GM12872 (cell line): ENCODE results near the gene BMPR1A.

ENCODE experiments used
- TF ChIP-seq, protein P1 (sequence below): IDR thresholded peaks from 3 replicates; pipeline ENCODE4 v1.5.1; 2011; ENCODE audit warnings: low read depth, mild to moderate bottlenecking, low read length, moderate library complexity; ENCODE audit not compliant: insufficient read depth

BMPR1A gene

GRCh38 chr10:86757113-86757972 lies 924 bp downstream of the BMPR1A start:
- TF ChIP-seq, protein P1, sequence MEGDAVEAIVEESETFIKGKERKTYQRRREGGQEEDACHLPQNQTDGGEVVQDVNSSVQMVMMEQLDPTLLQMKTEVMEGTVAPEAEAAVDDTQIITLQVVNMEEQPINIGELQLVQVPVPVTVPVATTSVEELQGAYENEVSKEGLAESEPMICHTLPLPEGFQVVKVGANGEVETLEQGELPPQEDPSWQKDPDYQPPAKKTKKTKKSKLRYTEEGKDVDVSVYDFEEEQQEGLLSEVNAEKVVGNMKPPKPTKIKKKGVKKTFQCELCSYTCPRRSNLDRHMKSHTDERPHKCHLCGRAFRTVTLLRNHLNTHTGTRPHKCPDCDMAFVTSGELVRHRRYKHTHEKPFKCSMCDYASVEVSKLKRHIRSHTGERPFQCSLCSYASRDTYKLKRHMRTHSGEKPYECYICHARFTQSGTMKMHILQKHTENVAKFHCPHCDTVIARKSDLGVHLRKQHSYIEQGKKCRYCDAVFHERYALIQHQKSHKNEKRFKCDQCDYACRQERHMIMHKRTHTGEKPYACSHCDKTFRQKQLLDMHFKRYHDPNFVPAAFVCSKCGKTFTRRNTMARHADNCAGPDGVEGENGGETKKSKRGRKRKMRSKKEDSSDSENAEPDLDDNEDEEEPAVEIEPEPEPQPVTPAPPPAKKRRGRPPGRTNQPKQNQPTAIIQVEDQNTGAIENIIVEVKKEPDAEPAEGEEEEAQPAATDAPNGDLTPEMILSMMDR, result 0 out of 3 replicates have a peak, but pooled peaks have one; percentile 1

GRCh38 chr10:86758189-86759072 lies 2.0 kb downstream of the BMPR1A start:
- TF ChIP-seq, protein P1, result no peak

DNA sequence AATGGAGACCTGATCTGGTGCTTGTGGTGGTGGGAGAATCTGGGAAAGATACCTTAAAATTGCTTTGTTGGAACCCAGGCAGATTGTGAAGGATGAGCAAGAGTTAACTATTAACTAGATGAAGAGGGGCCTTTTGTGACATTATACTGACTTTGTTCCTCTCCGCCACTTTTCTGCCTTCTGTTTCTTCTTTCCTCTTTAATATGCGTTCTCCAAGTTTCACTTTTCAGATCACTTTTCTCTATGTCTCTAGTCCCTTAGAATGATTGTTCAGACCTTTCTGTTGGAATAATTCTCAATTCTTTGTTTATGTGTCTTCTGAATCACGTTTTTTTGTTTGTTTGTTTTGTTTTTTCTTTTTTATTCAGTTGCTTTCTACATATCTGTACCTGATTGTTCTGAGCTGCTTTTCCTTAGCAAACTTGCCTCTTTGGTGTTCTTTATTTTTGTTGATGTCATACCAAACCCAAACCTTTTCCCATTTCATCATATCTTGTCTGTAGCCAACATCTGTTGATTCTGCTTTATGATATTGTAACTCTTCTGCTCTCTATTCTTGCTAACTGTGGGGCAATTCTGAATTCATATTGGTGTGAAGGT lies 2.8 kb downstream of the BMPR1A start:
- TF ChIP-seq, protein P1, result no peak

DNA sequence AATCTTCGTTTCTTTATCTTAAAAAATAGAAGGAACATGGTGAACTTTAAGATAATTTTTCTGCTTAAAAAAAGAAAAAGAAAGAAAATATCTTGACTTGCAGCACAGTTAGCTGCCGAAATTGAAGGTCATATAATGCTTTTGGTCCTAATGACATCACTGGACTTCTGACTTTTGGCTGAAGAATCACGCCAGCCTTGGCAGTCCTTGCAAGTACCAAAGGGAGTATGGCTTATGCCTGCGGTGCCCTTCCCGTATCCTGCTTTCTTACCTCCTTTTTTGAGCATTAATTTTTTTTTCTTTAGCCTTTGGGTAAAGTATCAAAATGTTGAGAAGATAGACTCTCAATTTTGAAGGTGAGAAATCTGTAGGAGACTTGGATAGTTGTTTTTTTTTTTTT lies 7.0 kb downstream of the BMPR1A start:
- TF ChIP-seq, protein P1, result no peak

- TF ChIP-seq, protein P1, result no peak
Observed at GRCh38 chr10:86765548-86765947, 9.1 kb downstream of the BMPR1A start.

- TF ChIP-seq, protein P1, result no peak
Observed at GRCh38 chr10:86768412-86769062, 12.1 kb downstream of the BMPR1A start.

GRCh38 chr10:86769991-86770390 lies 13.6 kb downstream of the BMPR1A start:
- TF ChIP-seq, protein P1, result no peak
